Stimulated activated CD4-positive, alpha-beta T cell treated with anti-CD3 and anti-CD28 coated beads, Interleukin-4, amount 100 ng/mL, for 48 hours (primary cell): ENCODE results near the gene ARID5B.
"Not testable (repeated sequence)": the region's sequence is repeated elsewhere in the genome, so short reads cannot be mapped to it uniquely, and the experiment has no call there.

ENCODE experiments used
- DNase-seq, 2 donors: peaks; one replicate each; pipeline ENCODE4 v3.0.0-alpha.2; 2020; ENCODE audit warnings: low read depth in 2 of 2

Gene ARID5B, protein sequence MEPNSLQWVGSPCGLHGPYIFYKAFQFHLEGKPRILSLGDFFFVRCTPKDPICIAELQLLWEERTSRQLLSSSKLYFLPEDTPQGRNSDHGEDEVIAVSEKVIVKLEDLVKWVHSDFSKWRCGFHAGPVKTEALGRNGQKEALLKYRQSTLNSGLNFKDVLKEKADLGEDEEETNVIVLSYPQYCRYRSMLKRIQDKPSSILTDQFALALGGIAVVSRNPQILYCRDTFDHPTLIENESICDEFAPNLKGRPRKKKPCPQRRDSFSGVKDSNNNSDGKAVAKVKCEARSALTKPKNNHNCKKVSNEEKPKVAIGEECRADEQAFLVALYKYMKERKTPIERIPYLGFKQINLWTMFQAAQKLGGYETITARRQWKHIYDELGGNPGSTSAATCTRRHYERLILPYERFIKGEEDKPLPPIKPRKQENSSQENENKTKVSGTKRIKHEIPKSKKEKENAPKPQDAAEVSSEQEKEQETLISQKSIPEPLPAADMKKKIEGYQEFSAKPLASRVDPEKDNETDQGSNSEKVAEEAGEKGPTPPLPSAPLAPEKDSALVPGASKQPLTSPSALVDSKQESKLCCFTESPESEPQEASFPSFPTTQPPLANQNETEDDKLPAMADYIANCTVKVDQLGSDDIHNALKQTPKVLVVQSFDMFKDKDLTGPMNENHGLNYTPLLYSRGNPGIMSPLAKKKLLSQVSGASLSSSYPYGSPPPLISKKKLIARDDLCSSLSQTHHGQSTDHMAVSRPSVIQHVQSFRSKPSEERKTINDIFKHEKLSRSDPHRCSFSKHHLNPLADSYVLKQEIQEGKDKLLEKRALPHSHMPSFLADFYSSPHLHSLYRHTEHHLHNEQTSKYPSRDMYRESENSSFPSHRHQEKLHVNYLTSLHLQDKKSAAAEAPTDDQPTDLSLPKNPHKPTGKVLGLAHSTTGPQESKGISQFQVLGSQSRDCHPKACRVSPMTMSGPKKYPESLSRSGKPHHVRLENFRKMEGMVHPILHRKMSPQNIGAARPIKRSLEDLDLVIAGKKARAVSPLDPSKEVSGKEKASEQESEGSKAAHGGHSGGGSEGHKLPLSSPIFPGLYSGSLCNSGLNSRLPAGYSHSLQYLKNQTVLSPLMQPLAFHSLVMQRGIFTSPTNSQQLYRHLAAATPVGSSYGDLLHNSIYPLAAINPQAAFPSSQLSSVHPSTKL

GRCh38 chr10:61900829-61901792, at the start of gene ARID5B:
Gene ARID5B (plus strand): TSS chr10:61901699. CDS start chr10:61901710, 11 bp downstream.
- peak; percentile 24 to 49 for DNase-seq

DNA sequence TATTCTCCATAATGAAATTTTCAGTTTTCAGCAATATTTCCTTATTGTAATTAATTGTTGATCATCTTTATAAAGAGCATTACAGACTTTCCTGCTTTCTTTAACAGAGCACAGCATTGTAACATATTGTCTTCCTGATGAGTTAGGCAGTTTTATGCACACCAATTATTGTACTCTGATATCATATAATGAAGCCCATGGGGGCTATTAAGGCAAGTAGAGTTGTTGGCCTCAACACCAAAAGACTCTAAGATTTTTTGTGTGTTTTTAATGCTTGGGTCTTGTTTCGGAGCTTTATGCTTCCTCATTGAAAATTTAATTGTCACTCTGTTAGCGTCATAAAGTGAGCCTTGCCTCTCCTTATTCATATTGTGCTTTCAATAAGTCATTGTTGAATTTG, 49.2 kb upstream of the ARID5B start:
- no peak for DNase-seq

- no peak for DNase-seq
Measured at GRCh38 chr10:61855771-61856170, 45.7 kb upstream of the ARID5B start.

GRCh38 chr10:61857746-61858145, 43.8 kb upstream of the ARID5B start:
- DNase-seq: no peak

DNA sequence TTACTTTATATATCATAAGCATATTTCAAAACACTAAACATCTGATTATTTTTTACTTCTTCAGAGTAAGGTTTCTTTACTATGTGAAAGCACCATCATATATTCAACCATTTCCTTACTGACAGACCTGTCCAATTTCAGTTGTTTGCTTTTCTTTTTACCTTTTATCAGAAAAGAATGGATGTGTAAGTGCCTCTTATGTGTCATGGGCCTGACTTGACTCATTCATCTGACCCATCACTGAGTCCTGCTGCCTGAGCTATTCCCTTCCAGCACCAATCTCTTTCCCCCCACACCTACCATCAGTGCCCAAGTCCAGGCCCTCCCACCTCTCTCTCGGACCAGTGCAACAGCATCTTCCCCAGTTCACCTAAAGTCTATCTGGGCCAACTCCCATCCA, 41.7 kb upstream of the ARID5B start:
- DNase-seq: no peak

DNA sequence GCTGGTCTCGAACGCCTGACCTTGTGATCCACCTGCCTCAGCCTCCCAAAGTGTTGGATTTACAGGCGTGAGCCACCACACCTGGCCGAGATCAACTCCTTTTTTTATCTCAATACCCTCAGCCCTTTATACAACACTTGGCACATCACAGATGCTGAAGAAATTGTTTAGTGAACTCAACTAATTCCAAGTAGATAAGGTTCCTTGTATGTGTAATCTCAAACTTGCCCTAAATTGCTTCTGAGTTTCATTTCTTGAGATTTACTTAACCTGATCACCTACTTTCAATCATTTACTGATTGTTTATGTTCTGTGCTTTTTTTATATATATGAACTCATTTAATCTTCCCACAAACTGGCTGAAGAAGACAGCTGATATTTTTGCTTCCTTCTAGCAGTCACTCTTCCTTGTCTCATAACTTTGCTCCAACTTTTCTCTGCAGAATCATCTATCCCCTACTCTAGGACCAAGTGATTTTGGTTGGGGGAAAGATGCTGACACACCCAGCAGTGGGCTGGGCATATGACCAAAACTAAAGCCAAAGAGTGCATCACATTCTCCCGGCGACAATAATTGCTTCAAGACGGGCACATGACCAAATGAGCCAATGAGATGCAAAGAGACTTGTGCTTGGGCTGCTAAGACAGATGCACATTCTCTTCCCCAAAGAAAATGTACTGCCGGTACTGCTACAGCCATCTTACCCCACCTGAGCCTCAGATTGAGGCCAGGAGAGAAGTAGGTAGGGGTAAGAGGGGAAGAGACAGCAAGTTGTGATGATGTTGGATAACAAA, 40.3 kb upstream of the ARID5B start:
- DNase-seq: no peak

DNA sequence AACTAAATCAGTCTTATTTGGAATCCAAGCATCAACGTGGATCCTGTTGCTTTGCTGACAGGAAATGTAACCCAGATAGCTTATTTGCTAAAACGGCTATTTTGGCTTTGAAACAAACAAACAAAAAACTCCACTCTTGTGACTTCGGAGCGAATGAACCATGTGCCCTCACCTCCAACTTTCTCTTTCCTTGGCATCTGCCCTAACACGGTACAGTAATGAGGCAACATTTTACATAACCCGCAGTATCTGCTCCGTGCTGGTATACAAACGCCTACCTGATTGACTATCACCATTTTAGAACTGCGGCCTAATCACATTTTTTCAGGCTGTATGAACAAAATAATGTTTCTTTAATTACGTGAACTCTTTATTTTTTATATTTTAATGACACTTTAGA, 37.5 kb upstream of the ARID5B start:
- DNase-seq: no peak

DNA sequence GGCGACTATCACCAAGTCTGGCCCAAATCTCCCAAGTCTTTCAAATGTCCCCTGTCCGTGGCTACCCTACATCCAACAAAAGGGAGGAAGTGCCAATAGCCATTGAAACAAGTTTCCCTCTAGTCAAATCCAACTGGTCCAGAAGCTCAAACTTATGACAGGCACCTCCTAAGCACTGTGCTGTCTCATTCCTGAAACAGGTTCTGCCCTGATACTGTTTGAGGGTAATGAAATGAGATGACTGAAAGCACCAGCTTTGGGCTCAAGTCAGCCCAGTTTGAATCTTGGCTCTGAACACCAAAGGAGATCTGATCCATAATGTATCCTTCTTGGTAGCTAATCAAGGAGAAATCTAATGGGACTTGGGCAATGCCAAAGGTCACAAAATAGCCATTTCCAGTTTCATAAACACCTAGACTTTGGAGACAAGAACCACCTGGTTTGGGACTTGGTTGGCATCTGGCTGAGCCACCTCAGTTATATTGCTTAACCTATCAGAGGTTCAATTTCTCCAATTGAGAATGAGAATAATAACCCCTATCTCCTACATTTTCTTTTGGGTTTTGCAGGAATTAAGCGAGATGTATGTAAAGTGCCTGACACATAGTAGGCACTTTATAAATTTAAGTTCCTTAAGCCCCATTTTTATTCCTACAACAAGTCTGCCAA, 34.7 kb upstream of the ARID5B start:
- no peak for DNase-seq

GRCh38 chr10:61867374-61867773, 34.1 kb upstream of the ARID5B start:
- DNase-seq: not testable (repeated sequence)

- peak in 1 of 2 donors; percentile 43 for DNase-seq
Measured at GRCh38 chr10:61867817-61868216, 33.7 kb upstream of the ARID5B start.

GRCh38 chr10:61869041-61869675, 32.3 kb upstream of the ARID5B start:
- DNase-seq: no peak

DNA sequence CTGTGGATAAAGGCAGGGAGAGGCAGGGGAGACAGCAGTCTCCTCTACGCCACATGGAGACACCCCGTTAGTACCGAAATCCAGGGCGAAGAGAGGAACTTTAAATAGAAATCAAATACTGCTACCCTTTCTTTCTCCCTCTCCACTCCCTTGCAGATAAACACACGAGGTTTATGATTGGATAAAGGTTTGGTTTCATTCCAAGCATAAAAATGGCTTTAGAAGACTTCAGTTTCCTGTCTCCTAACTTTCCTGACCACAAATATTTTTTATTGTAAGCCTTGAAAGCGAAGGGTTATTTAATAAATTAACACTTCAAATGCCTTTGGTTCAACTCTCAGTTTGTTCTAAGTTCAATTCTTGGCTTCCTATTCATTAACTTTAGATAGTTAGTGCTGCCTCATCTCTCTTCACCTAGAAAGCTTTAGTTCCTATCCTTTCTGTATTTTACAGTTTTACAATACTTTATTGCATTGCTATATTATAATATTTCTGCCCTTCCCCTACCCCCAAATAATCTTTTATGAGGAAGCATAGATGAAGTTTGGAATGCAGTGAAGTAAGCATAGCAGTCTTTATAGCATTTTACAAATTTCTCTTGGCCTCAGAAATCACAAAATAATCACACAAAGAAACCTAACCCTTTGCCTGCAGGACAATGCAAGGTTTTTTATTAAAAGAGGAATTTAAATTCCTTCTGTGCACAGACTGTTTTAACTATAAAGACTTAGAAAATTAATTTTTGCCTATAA, 31.5 kb upstream of the ARID5B start:
- DNase-seq: no peak

GRCh38 chr10:61870526-61870895, 31.0 kb upstream of the ARID5B start:
- no peak for DNase-seq

- DNase-seq: no peak
Measured at GRCh38 chr10:61871487-61871886, 30.0 kb upstream of the ARID5B start.

DNA sequence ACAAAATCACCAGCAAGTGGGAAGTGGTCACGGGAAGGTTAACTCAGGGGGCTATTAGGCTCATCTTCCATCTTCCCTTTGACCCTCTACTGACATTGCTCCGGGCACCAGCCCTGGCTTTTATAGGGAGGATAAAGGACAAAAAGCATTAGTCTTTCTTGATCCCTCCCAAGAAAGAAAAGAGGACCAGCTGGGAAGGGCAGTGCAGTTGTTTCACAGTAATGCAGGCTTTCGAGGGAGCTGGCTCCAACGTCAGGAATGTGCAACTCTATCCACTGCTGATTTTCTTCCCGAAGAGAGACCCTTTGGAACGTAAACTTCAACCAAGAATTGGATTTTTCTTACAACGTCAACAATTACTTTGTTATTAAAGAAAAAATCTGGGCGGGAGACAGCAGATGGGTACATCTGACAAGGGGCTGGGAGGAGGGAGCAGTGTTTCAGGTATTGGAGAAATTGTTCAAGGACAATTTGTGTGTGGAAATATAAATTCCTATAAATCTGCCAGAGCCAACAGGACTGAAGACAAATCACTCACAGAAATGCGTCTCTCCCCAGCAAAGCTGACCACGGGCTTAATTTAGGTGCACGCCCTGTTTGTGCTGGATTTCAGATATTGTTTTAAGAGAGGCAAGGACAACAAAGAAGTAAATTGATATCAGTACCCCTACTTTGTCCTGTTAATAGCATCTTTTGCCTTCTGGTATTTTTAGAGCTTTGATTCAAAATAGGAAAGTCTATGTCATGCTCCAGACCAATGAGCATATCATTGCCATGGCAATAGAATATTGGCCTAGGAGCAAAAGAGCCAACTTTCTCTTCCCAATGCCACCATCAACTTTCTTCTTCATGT, 23.4 kb upstream of the ARID5B start:
- DNase-seq: no peak

GRCh38 chr10:61878740-61879068, 22.8 kb upstream of the ARID5B start:
- no peak for DNase-seq

GRCh38 chr10:61882621-61883370, 18.7 kb upstream of the ARID5B start:
- peak; percentile 49 to 71 for DNase-seq
